GM10248 (cell line): Measurements from ENCODE around the gene TBC1D19.

Experiments used
- CTCF ChIA-PET: fragments of 300-600 bp; sonication (Branson Sonifier 250); formaldehyde crosslinking; extraction: SDS; loops from one replicate; lab custom pipeline; 2021; ENCODE audit warnings: antibody characterized with exemption; lab: Yijun Ruan, JAX
- POLR2A ChIA-PET: fragments of 350-650 bp; sonication (Branson Sonifier 250); formaldehyde crosslinking; extraction: SDS; loops from one replicate; lab custom pipeline; 2020; ENCODE audit warnings: antibody characterized with exemption; lab: Yijun Ruan, JAX
- DNase-seq: peaks from one replicate; pipeline ENCODE4 v3.0.0; 2012; ENCODE audit errors: extremely low spot score
- CTCF ChIP-seq: IDR thresholded peaks from 2 replicates; pipeline ENCODE4 v1.5.1; 2012; ENCODE audit warnings: mild to moderate bottlenecking, low read depth; ENCODE audit errors: extremely low read depth, missing control alignments, control extremely low read depth

The TBC1D19 gene

GRCh38 chr4:26707342-26707741 is 123.5 kb downstream of the TBC1D19 start:
- TF ChIP-seq CTCF: no peak
- POLR2A ChIA-PET: no interaction called here
- CTCF ChIA-PET: no interaction called here
- no peak for DNase-seq

GRCh38 chr4:26709246-26709645 is 125.4 kb downstream of the TBC1D19 start:
- POLR2A ChIA-PET: no interaction called here
- CTCF ChIA-PET: no interaction called here

GRCh38 chr4:26713563-26714151 is 129.8 kb downstream of the TBC1D19 start:
- DNase-seq: no peak
- ChIA-PET POLR2A (no interaction called here), CTCF (interaction anchor here (1.1 kb wide), 1 partner anchor 15 kb away, joined by 3 read pairs; no protein-coding TSS in a partner anchor)
- no peak for TF ChIP-seq CTCF

More at GRCh38 chr4:26709246-26709645, 125.4 kb downstream of the TBC1D19 start:
- DNase-seq: no peak
- TF ChIP-seq CTCF: no peak

- ChIA-PET POLR2A (no interaction called here), CTCF (interaction anchor here (1.0 kb wide), 1 partner anchor 14 kb away, joined by 3 read pairs; no protein-coding TSS in a partner anchor)
- TF ChIP-seq CTCF: no peak
- DNase-seq: no peak
Observed at GRCh38 chr4:26715636-26716242, 131.9 kb downstream of the TBC1D19 start.

GRCh38 chr4:26717332-26717731 is 133.4 kb downstream of the TBC1D19 start:
- ChIA-PET CTCF (no interaction called here), POLR2A (no interaction called here)
- TF ChIP-seq CTCF: no peak
- DNase-seq: no peak

- ChIA-PET POLR2A (no interaction called here), CTCF (interaction anchor here (1.0 to 2.7 kb wide), 8 partner anchors 10 to 732 kb away, joined by 3 to 12 read pairs (median 5); no protein-coding TSS in a partner anchor)
- peak; percentile 28 for TF ChIP-seq CTCF
- no peak for DNase-seq
Observed at GRCh38 chr4:26719954-26720552, 136.2 kb downstream of the TBC1D19 start.
